Epithelial cell of umbilical artery (primary cell): ENCODE data around the gene MYBPHL. TPM values are rescaled to one million over a fixed set of nuclear protein-coding genes. Genes with fewer than 3 reads are reported as not detected.

Source experiments
- total RNA-seq: library from RNA; depleted of rRNA; stranded (reverse); fragments of >200 nt; gene quantifications from 2 replicates; pipeline ENCODE4 v1.2.3, GENCODE V29; 2014

The MYBPHL gene
- not detected in 2 replicates for total RNA-seq

GRCh38 chr1:109306832-109307273 lies at the start of gene MYBPHL:
TSS of gene MYBPHL (minus strand) at chr1:109307011. CDS start at chr1:109306991, 20 bp downstream.

GRCh38 chr1:109282952-109283747 lies 23.7 kb downstream of the MYBPHL start, which contains the start of gene PSRC1:
TSS of gene PSRC1 (minus strand) at chr1:109283145.

GRCh38 chr1:109248797-109249629 lies 57.8 kb downstream of the MYBPHL start, which contains the start of gene CELSR2:
TSS of gene CELSR2 (plus strand) at chr1:109249539. CDS start at chr1:109250080, 541 bp downstream.

Other genes with a start within 250 kb of the MYBPHL start
- 79.6 and 140 TPM in 2 replicates for gene TAF13, start 231.0 kb downstream of the MYBPHL start, total RNA-seq
- 16.6 and 17.2 TPM in 2 replicates for gene TMEM167B, start 216.2 kb downstream of the MYBPHL start, total RNA-seq
- 0.15 and 0.32 TPM in 2 replicates for gene ELAPOR1, start 192.9 kb downstream of the MYBPHL start, total RNA-seq
- 222 and 344 TPM in 2 replicates for gene SARS1, start 93.1 kb downstream of the MYBPHL start, total RNA-seq
- gene CELSR2, start 57.5 kb downstream of the MYBPHL start, total RNA-seq: 0.65 and 0.76 TPM in 2 replicates
- gene PSRC1, start 23.9 kb downstream of the MYBPHL start, total RNA-seq: 7.5 and 12.3 TPM in 2 replicates
- gene SORT1, start 90.9 kb upstream of the MYBPHL start, total RNA-seq: 15.3 and 19.6 TPM in 2 replicates
- 79.8 and 93.9 TPM in 2 replicates for gene PSMA5, start 119.4 kb upstream of the MYBPHL start, total RNA-seq
- gene SYPL2, start 159.5 kb upstream of the MYBPHL start, total RNA-seq: not detected in 2 replicates
- gene ATXN7L2, start 176.9 kb upstream of the MYBPHL start, total RNA-seq: 1.9 and 2.1 TPM in 2 replicates
- gene CYB561D1, start 187.1 kb upstream of the MYBPHL start, total RNA-seq: 3.3 and 4.5 TPM in 2 replicates
- 0.65 and 0.76 TPM in 2 replicates for gene AMIGO1, start 202.7 kb upstream of the MYBPHL start, total RNA-seq
- not detected in 2 replicates for gene GPR61, start 232.9 kb upstream of the MYBPHL start, total RNA-seq
- gene GNAI3, start 241.6 kb upstream of the MYBPHL start, total RNA-seq: 19.2 and 21.9 TPM in 2 replicates